ENCODE data around the gene DMKN.

DMKN gene

DNA sequence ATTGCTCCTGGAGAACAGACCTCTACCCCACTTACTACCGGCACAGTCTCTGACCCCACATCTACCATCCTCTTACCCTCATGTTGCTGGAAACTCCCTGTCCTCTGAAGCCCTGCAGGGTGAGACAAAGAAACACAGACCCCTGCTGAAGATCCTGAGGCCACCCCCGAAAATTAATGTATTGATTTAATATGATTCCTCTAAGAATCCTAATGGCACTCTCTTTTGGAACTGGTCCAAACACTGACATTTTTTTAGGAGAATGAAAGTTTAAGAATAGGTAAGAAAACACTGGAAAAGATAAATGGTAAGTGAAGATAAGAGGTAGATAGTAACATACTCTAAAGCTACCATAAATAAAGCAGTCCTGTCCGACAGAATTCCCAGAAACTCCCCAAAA is 5.3 kb downstream of the DMKN start:
- TF ChIP-seq TOX (CRISPR knock-in tag; IDR thresholded peaks at IDR 0.05; ENCODE audit: borderline replicate concordance) (no peak), OSR1 (CRISPR knock-in tag; IDR thresholded peaks at IDR 0.05) (no peak), ZFP30 (CRISPR knock-in tag; IDR thresholded peaks at IDR 0.05) (no peak), SNAI2 (CRISPR knock-in tag; IDR thresholded peaks at IDR 0.05) (no peak), BACH2 (CRISPR knock-in tag; IDR thresholded peaks at IDR 0.05; ENCODE audit: borderline replicate concordance) (no peak), PPARA (CRISPR knock-in tag; IDR thresholded peaks at IDR 0.05; ENCODE audit: borderline replicate concordance) (no peak), ESRRG (CRISPR knock-in tag; IDR thresholded peaks at IDR 0.05) (no peak), ISL1 (CRISPR knock-in tag; IDR thresholded peaks at IDR 0.05) (no peak), TCF4 (CRISPR knock-in tag; IDR thresholded peaks at IDR 0.05; ENCODE audit: borderline replicate concordance) (no peak), ZNF70 (CRISPR knock-in tag; IDR thresholded peaks at IDR 0.05) (no peak)

GRCh38 chr19:35507561-35507960 is 5.9 kb downstream of the DMKN start:
- no peak for TF ChIP-seq OSR1 (CRISPR knock-in tag; IDR thresholded peaks at IDR 0.05)
- TF ChIP-seq ZNF565 (CRISPR knock-in tag; conservative IDR thresholded peaks at IDR 0.05; ENCODE audit: low read depth), result no peak
- TF ChIP-seq PPARA (CRISPR knock-in tag; IDR thresholded peaks at IDR 0.05; ENCODE audit: borderline replicate concordance), result no peak
- no peak for TF ChIP-seq ZFP30 (CRISPR knock-in tag; IDR thresholded peaks at IDR 0.05)
- no peak for TF ChIP-seq ISL1 (CRISPR knock-in tag; IDR thresholded peaks at IDR 0.05)
- TF ChIP-seq ZNF70 (CRISPR knock-in tag; IDR thresholded peaks at IDR 0.05), result no peak
- TF ChIP-seq ARNTL (CRISPR knock-in tag; IDR thresholded peaks at IDR 0.05; ENCODE audit: borderline replicate concordance, low read depth), result no peak
- no peak for TF ChIP-seq ZNF8 (CRISPR knock-in tag; IDR thresholded peaks at IDR 0.05)
- no peak for TF ChIP-seq ZC3H10 (CRISPR knock-in tag; IDR thresholded peaks at IDR 0.05)
- TF ChIP-seq SNAI2 (CRISPR knock-in tag; IDR thresholded peaks at IDR 0.05), result no peak
- TF ChIP-seq RARB (CRISPR knock-in tag; IDR thresholded peaks at IDR 0.05), result no peak
- no peak for TF ChIP-seq GLIS3 (CRISPR knock-in tag; IDR thresholded peaks at IDR 0.05)
- TF ChIP-seq TSHZ2 (CRISPR knock-in tag; IDR thresholded peaks at IDR 0.05), result no peak
- no peak for TF ChIP-seq TOX (CRISPR knock-in tag; IDR thresholded peaks at IDR 0.05; ENCODE audit: borderline replicate concordance)
- TF ChIP-seq, protein P1, sequence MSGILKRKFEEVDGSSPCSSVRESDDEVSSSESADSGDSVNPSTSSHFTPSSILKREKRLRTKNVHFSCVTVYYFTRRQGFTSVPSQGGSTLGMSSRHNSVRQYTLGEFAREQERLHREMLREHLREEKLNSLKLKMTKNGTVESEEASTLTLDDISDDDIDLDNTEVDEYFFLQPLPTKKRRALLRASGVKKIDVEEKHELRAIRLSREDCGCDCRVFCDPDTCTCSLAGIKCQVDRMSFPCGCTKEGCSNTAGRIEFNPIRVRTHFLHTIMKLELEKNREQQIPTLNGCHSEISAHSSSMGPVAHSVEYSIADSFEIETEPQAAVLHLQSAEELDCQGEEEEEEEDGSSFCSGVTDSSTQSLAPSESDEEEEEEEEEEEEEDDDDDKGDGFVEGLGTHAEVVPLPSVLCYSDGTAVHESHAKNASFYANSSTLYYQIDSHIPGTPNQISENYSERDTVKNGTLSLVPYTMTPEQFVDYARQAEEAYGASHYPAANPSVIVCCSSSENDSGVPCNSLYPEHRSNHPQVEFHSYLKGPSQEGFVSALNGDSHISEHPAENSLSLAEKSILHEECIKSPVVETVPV (CRISPR knock-in tag; IDR thresholded peaks at IDR 0.05), result no peak
- no peak for TF ChIP-seq ESRRG (CRISPR knock-in tag; IDR thresholded peaks at IDR 0.05)
- no peak for TF ChIP-seq BACH2 (CRISPR knock-in tag; IDR thresholded peaks at IDR 0.05; ENCODE audit: borderline replicate concordance)
- TF ChIP-seq TCF4 (CRISPR knock-in tag; IDR thresholded peaks at IDR 0.05; ENCODE audit: borderline replicate concordance), result no peak
- no peak for TF ChIP-seq PATZ1 (CRISPR knock-in tag; IDR thresholded peaks at IDR 0.05; ENCODE audit: borderline replicate concordance)

More for the DNA sequence above, 5.3 kb downstream of the DMKN start:
- no peak for ATAC-seq

DNA sequence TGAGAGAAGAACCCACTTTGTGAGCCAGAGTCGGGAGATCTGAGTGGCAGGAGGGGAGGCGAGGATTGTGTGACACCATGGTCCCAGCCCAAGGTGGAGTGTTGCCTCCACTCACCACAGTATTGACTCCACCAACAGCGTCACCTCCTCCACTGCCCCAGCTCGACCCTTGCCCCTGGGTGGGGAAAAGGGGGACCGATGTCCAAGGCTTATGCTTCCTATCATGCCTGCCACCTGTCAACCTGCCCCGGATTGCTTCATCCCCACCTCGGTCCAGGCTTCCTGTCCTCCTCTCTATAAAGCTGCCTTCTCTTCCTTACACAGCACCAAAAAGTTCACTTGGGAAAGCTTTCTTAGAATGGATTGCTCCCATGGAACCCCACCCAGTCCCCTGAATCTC is 7.4 kb downstream of the DMKN start:
- ATAC-seq, result no peak
- TF ChIP-seq ARNTL (CRISPR knock-in tag; IDR thresholded peaks at IDR 0.05; ENCODE audit: borderline replicate concordance, low read depth) (no peak), CSDC2 (CRISPR knock-in tag; IDR thresholded peaks at IDR 0.05) (no peak), BACH2 (CRISPR knock-in tag; IDR thresholded peaks at IDR 0.05; ENCODE audit: borderline replicate concordance) (no peak), TSHZ2 (CRISPR knock-in tag; IDR thresholded peaks at IDR 0.05) (no peak), ISL1 (CRISPR knock-in tag; IDR thresholded peaks at IDR 0.05) (no peak), ZNF565 (CRISPR knock-in tag; conservative IDR thresholded peaks at IDR 0.05; ENCODE audit: low read depth) (no peak), POU6F1 (CRISPR knock-in tag; IDR thresholded peaks at IDR 0.05; ENCODE audit: borderline replicate concordance, low read depth) (no peak), OSR1 (CRISPR knock-in tag; IDR thresholded peaks at IDR 0.05) (no peak), PATZ1 (CRISPR knock-in tag; IDR thresholded peaks at IDR 0.05; ENCODE audit: borderline replicate concordance) (no peak), ESRRG (CRISPR knock-in tag; IDR thresholded peaks at IDR 0.05) (no peak), TOX (CRISPR knock-in tag; IDR thresholded peaks at IDR 0.05; ENCODE audit: borderline replicate concordance) (no peak), ZFP30 (CRISPR knock-in tag; IDR thresholded peaks at IDR 0.05) (no peak), TCF4 (CRISPR knock-in tag; IDR thresholded peaks at IDR 0.05; ENCODE audit: borderline replicate concordance) (no peak), ZNF70 (CRISPR knock-in tag; IDR thresholded peaks at IDR 0.05) (no peak)
- TF ChIP-seq, protein P1 (CRISPR knock-in tag; IDR thresholded peaks at IDR 0.05), result no peak

More at GRCh38 chr19:35507561-35507960, 5.9 kb downstream of the DMKN start:
- ATAC-seq, result no peak

All from SK-N-SH treated with all-trans-retinoic acid at 6 μM for 48 hours (cell line).